Trophoblast cell (in vitro differentiated cells and primary cell): ENCODE data around the gene TBC1D21.

Experiments used
- DNase-seq, 2 donors: peaks; one replicate each; pipeline ENCODE4 v3.0.0-alpha.2; 2016
- H2AFZ ChIP-seq: 2 replicates; pipeline ENCODE4 v1.6.1; 2013; ENCODE audit warnings: low read length, moderate library complexity, mild to moderate bottlenecking; ENCODE audit not compliant: insufficient read depth, poor library complexity
- H2AK5ac ChIP-seq: 2 replicates; pipeline ENCODE4 v1.6.1; 2013; ENCODE audit warnings: mild to moderate bottlenecking, low read length
- H2BK120ac ChIP-seq: 2 replicates; pipeline ENCODE4 v1.6.1; 2013; ENCODE audit warnings: low read length, mild to moderate bottlenecking, moderate library complexity; ENCODE audit not compliant: insufficient read depth, poor library complexity
- H2BK12ac ChIP-seq: 2 replicates; pipeline ENCODE4 v1.6.1; 2013; ENCODE audit warnings: mild to moderate bottlenecking, low read length, moderate library complexity
- H2BK5ac ChIP-seq: 2 replicates; pipeline ENCODE4 v1.6.1; 2013; ENCODE audit warnings: low read length, low read depth, moderate library complexity, mild to moderate bottlenecking; ENCODE audit not compliant: poor library complexity
- H3K14ac ChIP-seq: 2 replicates; pipeline ENCODE4 v1.6.1; 2013; ENCODE audit warnings: mild to moderate bottlenecking, low read length
- H3K18ac ChIP-seq: 2 replicates; pipeline ENCODE4 v1.6.1; 2013; ENCODE audit warnings: mild to moderate bottlenecking, low read length
- H3K23ac ChIP-seq: 2 replicates; pipeline ENCODE4 v1.6.1; 2013; ENCODE audit warnings: low read length
- H3K27ac ChIP-seq: 2 replicates; pipeline ENCODE4 v1.5.1; 2013; ENCODE audit warnings: low read depth, mild to moderate bottlenecking, inconsistent platforms, low read length, moderate library complexity
- H3K27me3 ChIP-seq: 2 replicates; pipeline ENCODE4 v1.6.1; 2013; ENCODE audit warnings: inconsistent platforms, mild to moderate bottlenecking, low read length, moderate library complexity; ENCODE audit not compliant: insufficient read depth
- H3K36me3 ChIP-seq, 2 experiments: 1 replicate in 1 of 2; 2 replicates in 1 of 2; pipeline ENCODE4 v1.6.1; 2013; ENCODE audit warnings: low read length in 2 of 2, mild to moderate bottlenecking in 2 of 2, moderate library complexity in 1 of 2; ENCODE audit not compliant: insufficient read depth in 2 of 2, control insufficient read depth in 1 of 2
- H3K4ac ChIP-seq: 2 replicates; pipeline ENCODE4 v1.6.1; 2013; ENCODE audit warnings: low read depth, mild to moderate bottlenecking, low read length, moderate library complexity
- H3K4me1 ChIP-seq, 2 experiments: 1 replicate in 1 of 2; 2 replicates in 1 of 2; pipeline ENCODE4 v1.6.1; 2013; ENCODE audit warnings: low read length in 2 of 2, mild to moderate bottlenecking in 2 of 2, moderate library complexity in 1 of 2; ENCODE audit not compliant: insufficient read depth in 2 of 2, control insufficient read depth in 1 of 2
- H3K4me2 ChIP-seq: 2 replicates; pipeline ENCODE4 v1.6.1; 2013; ENCODE audit warnings: inconsistent platforms, mild to moderate bottlenecking, low read length, moderate library complexity
- H3K4me3 ChIP-seq: 2 replicates; pipeline ENCODE4 v1.5.1; 2013; ENCODE audit warnings: mild to moderate bottlenecking, low read depth, low read length, inconsistent platforms
- H3K79me1 ChIP-seq: one replicate; pipeline ENCODE4 v1.6.1; 2013; ENCODE audit warnings: low read length
- H3K79me2 ChIP-seq: 2 replicates; pipeline ENCODE4 v1.6.1; 2013; ENCODE audit warnings: low read length, mild to moderate bottlenecking; ENCODE audit not compliant: control insufficient read depth, insufficient read depth, poor library complexity
- H3K9ac ChIP-seq: 2 replicates; pipeline ENCODE4 v1.6.1; 2013; ENCODE audit warnings: mild to moderate bottlenecking, low read length
- H3K9me3 ChIP-seq: 2 replicates; pipeline ENCODE4 v1.6.1; 2013; ENCODE audit warnings: low read depth, mild to moderate bottlenecking, control low read depth, inconsistent platforms, low read length; ENCODE audit not compliant: insufficient read depth
- H4K12ac ChIP-seq: 2 replicates; pipeline ENCODE4 v1.6.1; 2013; ENCODE audit warnings: low read depth, mild to moderate bottlenecking, low read length, moderate library complexity
- H4K8ac ChIP-seq: 2 replicates; pipeline ENCODE4 v1.6.1; 2013; ENCODE audit warnings: low read depth, mild to moderate bottlenecking, low read length, moderate library complexity
- H4K91ac ChIP-seq: one replicate; pipeline ENCODE4 v1.6.1; 2013; ENCODE audit warnings: low read depth, mild to moderate bottlenecking, low read length, moderate library complexity
- WGBS: extraction: QIAGEN DNeasy Blood & Tissue Kit; methylation state at CpG from one replicate; pipeline ENCODE4 v1.1.7; 2013; ENCODE audit warnings: missing lambda C conversion rate; ENCODE audit not compliant: insufficient read length, insufficient coverage; ENCODE audit errors: extremely low coverage; 5-methylcytosine and 5-hydroxymethylcytosine counted together

The TBC1D21 gene

DNA sequence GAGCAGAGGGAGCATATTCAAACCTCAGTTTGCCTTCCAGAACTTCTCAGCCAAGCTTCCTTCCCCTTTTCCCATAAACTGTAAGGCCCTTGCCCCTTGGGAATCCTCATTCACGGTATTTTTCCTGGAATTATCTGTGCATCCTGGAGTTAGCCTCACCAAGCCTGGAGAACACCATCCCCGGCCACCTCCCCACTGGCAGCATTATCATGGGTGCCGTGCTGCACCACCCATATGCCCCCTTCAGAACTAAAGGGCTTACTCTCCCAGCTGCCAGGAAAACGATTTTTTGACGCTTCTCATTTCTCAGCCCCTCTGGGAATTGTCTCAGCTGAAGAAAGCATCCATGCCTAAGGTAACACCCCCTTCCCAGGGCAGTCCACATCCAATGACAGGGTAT, 20.9 kb upstream of the TBC1D21 start:
- H3K9ac ChIP-seq = no peak overlapping the region
- H3K23ac ChIP-seq = no peak overlapping the region
- H3K79me1 ChIP-seq = no peaks in the 10 kb centered on the region
- no peak overlapping the region for H2AFZ ChIP-seq
- no peak overlapping the region for H2BK12ac ChIP-seq
- no peaks in the 10 kb centered on the region for H3K4me1 ChIP-seq
- no peak overlapping the region for H3K4me3 ChIP-seq
- no peaks in the 10 kb centered on the region for H3K36me3 ChIP-seq
- no peak overlapping the region for H2AK5ac ChIP-seq
- no peaks in the 10 kb centered on the region for H3K79me2 ChIP-seq
- no peak overlapping the region for H2BK5ac ChIP-seq
- H3K14ac ChIP-seq = no peak overlapping the region
- H3K27ac ChIP-seq = no peak overlapping the region
- no peak overlapping the region for H3K18ac ChIP-seq
- H4K8ac ChIP-seq = no peak overlapping the region
- H3K4me2 ChIP-seq = no peak overlapping the region
- no peak overlapping the region for H3K4ac ChIP-seq
- H3K27me3 ChIP-seq = no peaks in the 10 kb centered on the region
- no peaks in the 10 kb centered on the region for H3K9me3 ChIP-seq
- WGBS = no CpG with 5 or more reads among the region's 5 CpGs
- H2BK120ac ChIP-seq = no peak overlapping the region
- DNase-seq = no peak
- H4K12ac ChIP-seq = no peak overlapping the region
- H4K91ac ChIP-seq = no peak overlapping the region

DNA sequence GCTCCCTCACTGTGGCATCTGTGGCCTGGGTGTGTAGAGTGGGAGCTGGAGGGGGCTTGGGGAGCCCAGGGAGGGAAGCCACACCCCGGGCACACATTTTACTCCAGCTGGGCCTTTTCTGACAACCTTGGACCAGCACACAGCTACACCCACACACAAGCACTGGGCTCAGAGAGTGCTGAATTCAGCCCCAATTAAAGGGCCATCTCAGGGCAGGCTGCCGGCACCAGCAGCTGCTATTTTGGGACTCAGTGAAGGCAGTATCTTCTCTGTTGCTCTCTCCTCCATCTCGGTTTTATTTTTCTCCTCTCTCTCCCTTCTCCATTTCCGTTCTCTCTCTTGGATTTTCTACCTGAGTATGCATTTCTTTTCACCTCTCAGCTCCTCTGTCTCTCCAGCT, 19.1 kb upstream of the TBC1D21 start:
- WGBS = no CpG with 5 or more reads among the region's 4 CpGs
- no peaks in the 10 kb centered on the region for H3K27me3 ChIP-seq
- no peak for DNase-seq

GRCh38 chr15:73856458-73857192, 16.7 kb upstream of the TBC1D21 start:
- Histone ChIP-seq H2AFZ (no peak overlapping the region), H3K23ac (no peak overlapping the region), H3K4me3 (no peak overlapping the region), H3K18ac (no peak overlapping the region), H4K91ac (no peak overlapping the region), H3K4me1 (no peaks in the 10 kb centered on the region), H3K27me3 (no peaks in the 10 kb centered on the region), H3K9ac (no peak overlapping the region), H3K36me3 (no peaks in the 10 kb centered on the region), H3K4me2 (no peak overlapping the region), H2BK120ac (no peak overlapping the region), H4K8ac (no peak overlapping the region), H4K12ac (no peak overlapping the region), H3K14ac (no peak overlapping the region), H3K79me2 (no peaks in the 10 kb centered on the region), H3K79me1 (no peaks in the 10 kb centered on the region), H3K27ac (no peak overlapping the region), H3K4ac (no peak overlapping the region), H2AK5ac (no peak overlapping the region), H3K9me3 (no peaks in the 10 kb centered on the region), H2BK5ac (no peak overlapping the region), H2BK12ac (no peak overlapping the region)
- no peak for DNase-seq
- WGBS = no CpG with 5 or more reads among the region's 14 CpGs

More for the DNA sequence above, 19.1 kb upstream of the TBC1D21 start:
- Histone ChIP-seq H2AK5ac (no peak overlapping the region), H4K8ac (no peak overlapping the region), H3K4me1 (no peaks in the 10 kb centered on the region), H2BK120ac (no peak overlapping the region), H3K18ac (no peak overlapping the region), H3K79me2 (no peaks in the 10 kb centered on the region), H3K23ac (no peak overlapping the region), H3K9me3 (no peaks in the 10 kb centered on the region), H3K9ac (no peak overlapping the region), H4K12ac (no peak overlapping the region), H3K4ac (no peak overlapping the region), H2BK5ac (no peak overlapping the region), H3K4me3 (no peak overlapping the region), H3K27ac (no peak overlapping the region), H2AFZ (no peak overlapping the region), H4K91ac (no peak overlapping the region), H3K79me1 (no peaks in the 10 kb centered on the region), H3K14ac (no peak overlapping the region), H3K36me3 (no peaks in the 10 kb centered on the region), H2BK12ac (no peak overlapping the region), H3K4me2 (no peak overlapping the region)

- H2BK5ac ChIP-seq = no peak overlapping the region
- DNase-seq = no peak
- no peak overlapping the region for H3K9ac ChIP-seq
- H4K8ac ChIP-seq = no peak overlapping the region
- H3K9me3 ChIP-seq = no peaks in the 10 kb centered on the region
- H3K4me3 ChIP-seq = no peak overlapping the region
- H3K4me1 ChIP-seq = no peaks in the 10 kb centered on the region
- H3K79me2 ChIP-seq = no peaks in the 10 kb centered on the region
- no peaks in the 10 kb centered on the region for H3K79me1 ChIP-seq
- no peak overlapping the region for H4K12ac ChIP-seq
- WGBS = no CpG with 5 or more reads among the region's 7 CpGs
- H3K27ac ChIP-seq = no peak overlapping the region
- H3K18ac ChIP-seq = no peak overlapping the region
- no peaks in the 10 kb centered on the region for H3K27me3 ChIP-seq
- H3K14ac ChIP-seq = no peak overlapping the region
- H3K4me2 ChIP-seq = no peak overlapping the region
- no peak overlapping the region for H2AFZ ChIP-seq
- no peaks in the 10 kb centered on the region for H3K36me3 ChIP-seq
- H3K23ac ChIP-seq = no peak overlapping the region
- H2BK120ac ChIP-seq = no peak overlapping the region
- no peak overlapping the region for H2BK12ac ChIP-seq
- H4K91ac ChIP-seq = no peak overlapping the region
- H2AK5ac ChIP-seq = no peak overlapping the region
- H3K4ac ChIP-seq = no peak overlapping the region
Observed at GRCh38 chr15:73857193-73857920, 16.0 kb upstream of the TBC1D21 start.
